ENCODE data around the gene KCNJ15.

Gene KCNJ15

DNA sequence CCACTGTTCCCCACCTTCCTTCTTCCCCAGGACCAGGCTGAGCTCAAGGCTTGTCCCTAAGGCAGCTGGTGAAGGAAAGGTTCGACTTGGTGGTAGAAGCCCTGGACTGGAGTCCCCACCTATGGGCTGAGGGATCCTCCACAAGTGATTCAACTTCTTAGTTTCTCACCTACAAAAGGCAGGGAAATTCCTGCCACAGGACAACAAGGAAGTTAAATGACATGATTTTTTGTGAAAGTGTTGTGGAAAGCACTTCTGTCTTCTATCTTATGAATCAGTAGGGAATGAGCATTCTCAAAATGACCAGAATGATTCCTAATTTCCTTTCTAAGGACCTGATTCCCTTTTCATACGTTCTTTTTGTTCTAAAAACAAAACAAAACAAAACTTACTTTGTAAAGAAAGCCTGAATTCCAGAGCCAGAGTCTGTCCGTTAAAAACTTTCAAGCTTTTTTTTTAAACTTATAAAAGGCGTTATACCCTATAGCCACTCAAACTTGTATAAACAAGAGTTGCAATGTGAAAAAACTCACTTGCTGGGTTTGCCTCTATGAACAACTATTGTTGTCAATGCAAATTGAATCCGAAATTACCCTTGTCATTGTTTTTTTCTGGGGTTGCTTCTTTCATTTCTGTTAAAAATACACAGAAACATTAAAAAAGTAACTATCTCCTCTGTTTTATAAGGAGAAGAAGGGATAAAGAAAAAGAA is 12.2 kb downstream of the KCNJ15 start:
- no peak for DNase-seq

DNA sequence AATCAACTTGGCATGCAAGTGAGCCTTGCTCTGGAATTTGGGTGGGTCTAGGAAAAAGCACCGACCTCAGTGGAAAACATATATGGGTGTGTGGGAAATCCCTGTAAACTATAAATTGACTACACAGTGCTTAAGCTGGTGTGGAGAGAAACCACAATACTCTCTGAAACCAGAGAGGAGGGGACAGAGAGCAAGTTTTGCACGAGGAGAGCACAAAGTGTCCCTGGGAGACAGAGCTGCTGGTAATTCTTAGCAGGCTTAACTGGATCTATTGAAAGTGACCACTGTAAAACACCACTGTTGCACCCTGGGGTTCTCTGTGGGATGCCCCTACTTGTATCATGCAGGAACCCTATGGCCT is 12.8 kb downstream of the KCNJ15 start:
- no peak for DNase-seq

DNA sequence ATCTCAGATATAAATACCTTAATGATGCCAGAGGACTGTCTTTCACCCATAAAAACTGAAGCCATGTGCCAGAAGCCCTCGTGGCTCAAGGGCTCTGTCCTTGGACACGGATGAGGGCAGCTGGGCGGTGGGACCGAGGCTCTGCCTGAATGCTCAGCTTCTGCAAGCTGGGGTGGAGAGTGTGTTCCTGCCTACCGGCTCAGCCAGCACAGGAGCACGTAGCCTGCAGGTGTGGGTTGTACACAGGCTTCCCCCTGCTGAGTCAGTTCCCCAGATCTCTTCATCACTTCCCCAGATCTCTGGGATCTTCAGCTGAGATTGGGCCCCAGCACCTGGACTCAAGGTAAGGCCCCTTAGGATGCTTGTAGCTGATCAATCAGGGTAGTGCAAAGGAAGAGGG is 15.4 kb downstream of the KCNJ15 start:
- DNase-seq, result no peak

DNA sequence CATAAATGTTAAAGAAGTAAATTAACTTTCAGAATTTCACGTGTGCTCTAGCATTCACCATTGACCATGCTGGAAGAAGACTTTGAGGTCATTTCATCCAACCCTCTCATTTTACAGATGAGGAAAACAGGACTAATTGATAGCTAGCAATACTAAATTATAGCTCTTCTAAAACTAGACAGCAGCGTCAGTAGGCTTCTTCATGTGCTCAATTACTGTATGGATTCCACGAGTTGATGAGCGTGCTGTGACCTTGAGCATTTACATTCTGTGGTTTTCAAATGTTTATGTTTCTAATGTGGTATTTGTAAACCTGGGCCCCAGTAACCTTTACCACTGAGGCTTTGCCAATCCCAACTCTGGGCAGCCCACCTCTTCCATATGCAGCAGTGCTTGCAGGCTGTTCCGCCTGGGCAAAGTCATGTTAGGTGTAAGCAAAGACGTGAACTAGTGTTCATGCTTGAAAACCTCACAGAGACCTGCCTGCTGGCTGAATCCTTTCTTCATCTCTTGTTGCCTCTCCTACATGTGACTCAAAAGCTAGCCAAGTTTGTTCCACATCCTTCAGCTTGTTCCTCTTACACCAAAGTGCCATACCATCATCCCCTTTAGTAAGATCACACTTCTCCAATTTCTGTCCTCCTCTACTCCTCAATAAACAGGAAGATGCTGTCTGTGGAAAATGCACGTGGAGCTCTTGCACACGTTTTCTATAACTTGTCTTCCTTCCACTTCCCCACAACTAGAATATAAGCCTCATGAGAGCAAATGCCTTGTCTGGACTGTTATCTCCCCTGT is 17.2 kb downstream of the KCNJ15 start:
- DNase-seq, result no peak

DNA sequence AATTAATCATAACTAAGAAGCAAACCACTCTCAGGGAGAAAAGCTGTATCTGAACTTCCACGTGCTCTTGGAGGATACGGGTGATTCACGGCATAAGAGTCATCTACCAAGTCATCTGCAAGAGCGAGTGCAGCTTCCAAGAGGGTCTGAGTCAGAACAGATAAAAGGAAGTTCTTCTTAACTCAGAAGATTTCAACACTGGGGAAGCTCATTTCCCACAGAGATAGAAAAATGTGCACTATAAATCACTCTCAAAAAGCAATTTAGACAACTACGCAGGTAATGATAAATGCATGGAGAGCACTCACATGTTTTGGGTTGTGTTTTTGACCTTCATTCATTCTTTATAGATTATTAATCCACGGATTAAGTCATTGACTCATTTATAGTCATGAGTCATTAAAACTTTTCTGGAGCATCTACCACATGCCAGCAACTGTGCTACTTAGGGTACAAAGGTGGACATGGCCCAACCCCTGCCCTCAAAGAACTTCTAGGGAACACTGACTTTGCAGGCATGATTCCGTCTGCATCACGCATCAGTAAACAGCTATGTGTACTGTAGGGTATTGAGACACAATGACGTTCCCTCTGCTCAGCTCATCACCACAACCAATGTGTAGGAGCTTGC is 20.8 kb downstream of the KCNJ15 start:
- no peak for DNase-seq

DNA sequence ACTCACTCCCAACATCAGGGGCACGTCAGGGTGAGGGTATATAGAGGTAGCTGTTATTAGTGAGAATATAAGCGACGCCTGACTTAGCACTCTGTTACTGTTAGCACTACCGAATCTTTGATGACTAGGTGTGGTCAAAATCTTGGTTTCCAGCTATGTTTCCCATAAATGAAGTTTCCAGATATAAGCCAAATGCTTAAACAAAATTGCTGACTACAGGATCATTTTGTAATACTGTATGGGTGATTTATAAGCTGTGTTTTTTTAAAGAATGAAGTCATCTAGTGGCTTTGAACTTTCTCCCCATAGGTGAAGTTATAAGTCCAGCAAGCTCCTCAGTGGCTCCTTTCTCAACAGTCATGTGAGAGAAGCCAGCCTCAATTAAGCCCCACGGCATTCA is 23.7 kb downstream of the KCNJ15 start:
- no peak for DNase-seq

DNA sequence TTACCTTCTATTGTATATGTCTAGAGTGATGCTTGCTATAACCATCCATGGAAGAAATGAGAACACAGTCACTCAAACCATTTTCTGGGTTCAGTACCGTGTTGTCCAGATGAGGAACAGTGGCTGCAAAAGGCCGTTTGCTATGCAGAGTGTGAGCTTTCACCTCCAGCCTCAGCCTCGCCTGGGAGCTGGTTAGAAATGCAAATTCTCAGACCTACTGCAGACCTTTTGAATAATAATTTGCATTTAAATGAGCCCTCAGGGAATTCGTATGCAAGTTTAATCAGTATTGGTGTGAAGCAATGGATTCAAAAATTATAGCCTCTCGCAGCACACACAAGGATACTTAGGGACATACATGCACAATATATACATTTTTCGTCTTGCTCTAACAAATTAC is 24.1 kb downstream of the KCNJ15 start:
- DNase-seq, result no peak

DNA sequence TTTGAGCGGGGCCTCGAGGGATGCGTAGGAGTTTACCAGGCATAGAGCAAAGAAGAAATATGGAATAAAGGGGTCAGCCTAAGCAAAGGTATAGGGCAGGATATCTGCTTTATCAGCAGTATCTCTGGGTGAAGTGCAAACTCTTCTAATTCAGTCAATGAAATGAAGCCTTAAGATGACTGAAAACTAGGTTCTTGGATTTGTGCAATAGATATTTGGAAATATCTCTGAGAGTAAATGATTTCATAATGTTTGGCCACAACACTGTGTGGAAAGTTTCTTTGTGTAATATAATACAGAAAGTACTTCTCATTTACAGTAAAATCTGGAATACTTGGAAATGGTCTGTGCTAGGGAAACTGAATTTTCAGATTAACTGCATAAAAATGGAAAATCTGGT is 26.1 kb downstream of the KCNJ15 start:
- no peak for DNase-seq

DNA sequence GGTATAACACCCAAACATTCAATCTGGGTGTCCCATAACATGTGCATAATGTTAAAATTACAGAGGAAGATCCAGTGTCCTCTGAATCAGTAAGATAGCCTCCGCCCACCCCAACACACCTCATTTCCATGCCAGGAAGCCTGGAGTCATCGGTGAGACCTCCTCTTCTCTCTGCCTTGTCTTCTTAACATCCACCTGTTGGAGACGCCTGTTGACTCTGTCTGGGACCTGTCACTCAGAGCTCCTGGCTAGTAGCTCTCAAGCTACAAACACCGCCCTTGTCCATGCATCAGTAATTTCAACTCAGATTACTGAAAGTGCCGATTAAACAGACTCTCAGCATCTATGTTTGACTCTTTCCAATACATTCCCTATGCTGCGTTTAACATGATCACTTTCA is 27.4 kb downstream of the KCNJ15 start:
- no peak for DNase-seq

DNA sequence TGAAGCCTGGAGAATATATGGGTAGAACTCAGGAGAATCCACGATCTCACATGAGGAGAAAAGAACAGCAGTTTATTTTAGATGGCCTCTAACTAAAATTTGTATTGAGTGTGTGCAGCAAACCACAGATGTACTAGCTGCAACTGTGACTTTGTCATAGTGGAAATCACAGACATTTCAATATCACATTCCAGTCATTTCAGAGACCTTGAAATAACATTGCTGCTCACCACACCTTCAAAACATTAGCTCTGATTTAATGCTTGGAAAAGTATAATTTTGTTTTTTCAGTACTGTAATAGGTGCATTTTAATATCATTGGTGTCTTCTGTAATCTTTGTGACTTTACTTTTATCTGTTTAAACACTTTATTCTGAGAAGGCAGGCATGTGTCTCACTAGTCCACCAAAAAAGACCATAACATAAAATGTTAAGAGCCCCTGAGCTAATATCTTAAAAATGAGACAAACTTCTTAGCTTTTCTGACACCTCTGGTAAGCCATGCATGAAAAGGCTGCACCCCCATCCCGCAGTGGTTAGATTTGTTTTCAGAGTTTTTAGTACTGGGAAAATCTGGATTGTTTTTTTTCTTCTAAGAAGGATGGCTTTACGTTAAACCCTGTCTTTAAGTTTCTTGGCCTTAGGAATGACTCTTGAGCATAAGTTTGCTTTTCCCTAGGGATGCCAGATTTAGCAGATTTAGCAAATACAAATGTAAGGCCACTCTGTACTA is 30.1 kb downstream of the KCNJ15 start:
- DNase-seq, result no peak

DNA sequence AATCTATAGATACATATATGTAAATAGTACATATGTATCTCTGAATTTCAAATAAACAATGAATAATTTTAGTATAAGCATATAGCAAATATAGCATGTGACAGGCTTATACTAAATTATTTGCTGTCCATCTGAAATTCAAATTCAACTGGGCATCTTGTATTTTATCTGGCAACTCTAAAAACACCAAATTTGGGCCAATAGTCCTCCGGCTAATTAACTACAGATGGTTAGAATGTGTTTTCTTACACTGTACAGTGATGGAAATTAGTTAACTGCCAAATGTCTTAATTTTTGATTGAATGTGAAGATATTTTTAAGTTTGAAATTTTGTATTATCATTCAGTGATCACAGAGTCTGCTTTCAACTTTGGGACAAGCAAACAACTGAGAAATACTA is 30.7 kb downstream of the KCNJ15 start:
- no peak for DNase-seq

DNA sequence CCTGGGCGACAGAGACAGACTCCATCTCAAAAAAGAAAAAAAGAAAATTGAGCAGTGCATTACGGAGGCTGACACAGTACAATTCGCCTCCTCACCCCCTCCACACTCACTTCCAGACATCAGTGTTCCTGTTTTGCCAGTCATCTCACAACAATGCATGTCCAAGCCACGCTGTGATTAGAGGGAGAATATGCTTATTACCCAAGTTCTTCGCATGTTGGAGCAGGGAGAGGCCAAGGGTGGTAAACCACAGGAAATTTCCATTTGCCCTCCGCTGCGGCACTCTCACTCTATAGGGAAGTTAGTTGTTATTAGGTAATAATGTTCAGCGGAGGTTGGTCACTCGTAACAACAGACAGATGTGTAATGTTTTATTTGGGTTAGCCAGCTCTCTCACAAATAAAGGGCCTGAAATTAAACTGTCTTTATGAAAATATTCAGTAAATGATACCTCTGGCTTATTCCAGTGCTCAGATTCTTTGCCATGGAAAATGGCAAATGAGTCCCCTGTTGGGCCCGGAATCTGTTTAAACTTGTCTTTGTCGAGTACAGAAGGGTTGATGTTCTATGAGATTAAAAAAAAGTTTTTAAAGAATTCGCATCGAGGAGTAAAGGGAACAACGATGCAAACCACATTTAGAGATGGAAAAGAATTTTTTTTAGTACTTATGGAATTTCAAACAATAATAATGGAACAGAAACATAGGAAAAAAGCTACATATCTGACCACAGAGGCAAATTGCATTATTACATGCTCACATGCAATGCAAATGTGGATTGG is 33.1 kb downstream of the KCNJ15 start:
- no peak for DNase-seq

DNA sequence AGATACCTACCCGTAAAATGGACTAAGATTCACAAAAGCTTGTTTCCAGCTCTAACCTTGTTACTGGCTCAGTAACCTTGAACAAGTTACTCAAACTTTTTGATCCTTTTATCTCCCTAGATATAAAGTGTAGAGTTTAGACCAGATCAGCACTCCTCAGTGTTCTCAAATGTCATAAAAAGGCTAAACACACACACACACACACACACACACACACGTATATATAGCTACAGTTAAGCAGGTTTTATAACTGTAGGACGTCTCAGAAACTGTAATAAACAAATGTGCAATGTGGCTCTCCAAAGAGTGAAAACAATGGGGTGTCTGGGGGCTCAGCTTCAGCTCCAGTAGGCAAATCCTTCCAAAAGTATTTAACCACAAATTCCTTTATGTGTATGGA is 34.0 kb downstream of the KCNJ15 start:
- DNase-seq, result no peak

DNA sequence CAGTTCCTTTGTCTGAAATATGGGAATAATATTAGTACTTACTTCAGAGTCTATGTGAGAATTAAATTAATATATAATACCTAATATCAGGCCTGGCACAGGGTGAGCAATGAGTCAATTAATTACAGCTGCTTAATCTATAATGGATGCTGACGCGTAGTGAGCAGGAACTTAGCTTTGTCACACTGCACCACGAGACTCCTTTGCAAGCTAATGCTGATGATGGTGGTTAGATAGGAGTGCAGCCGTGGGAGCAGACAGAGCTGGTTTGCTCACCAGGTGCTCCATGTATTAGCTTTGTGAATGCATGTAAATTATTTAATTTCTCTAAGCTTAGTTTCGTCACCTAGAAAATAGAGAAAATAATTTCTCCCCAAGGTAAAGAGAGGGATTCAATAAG is 35.1 kb downstream of the KCNJ15 start:
- no peak for DNase-seq

DNA sequence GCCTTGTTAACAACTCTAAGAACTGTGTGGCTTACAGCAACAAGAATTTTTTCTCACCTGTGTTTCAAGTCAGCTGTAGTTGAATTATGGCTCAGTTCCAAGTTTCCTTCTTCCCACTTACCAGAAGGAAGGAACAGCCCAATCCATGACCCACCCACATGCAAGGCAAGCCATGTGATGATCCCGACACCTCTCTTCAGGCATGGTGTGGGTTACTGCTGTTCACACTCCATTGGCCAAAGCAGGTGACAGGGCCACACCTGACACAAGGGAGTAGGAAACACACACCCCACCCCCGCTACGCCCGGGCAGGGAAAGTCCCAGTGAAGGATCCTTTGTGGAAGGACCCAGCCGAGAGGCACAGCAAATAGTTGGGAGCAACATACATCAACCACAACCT is 36.3 kb downstream of the KCNJ15 start:
- no peak for DNase-seq

DNA sequence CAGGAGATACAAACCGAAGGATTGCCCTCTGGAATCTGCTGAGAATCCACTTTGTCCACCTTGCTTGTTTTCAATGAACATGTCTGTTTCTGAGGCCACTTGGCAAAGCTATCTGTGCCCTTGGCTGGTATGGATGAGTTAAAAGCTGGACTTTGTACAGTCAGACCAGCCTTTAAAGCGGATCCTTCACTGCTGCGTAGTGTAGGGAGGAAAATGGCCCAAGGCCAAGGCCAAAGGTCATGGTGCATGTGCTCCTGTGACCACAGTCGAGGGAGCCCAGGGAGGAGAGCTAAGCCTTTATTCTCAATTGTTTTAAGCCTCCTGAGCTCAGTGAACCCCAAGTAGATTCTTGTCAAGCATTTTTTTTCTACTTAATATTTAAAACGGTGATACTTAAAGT is 37.0 kb downstream of the KCNJ15 start:
- no peak for DNase-seq

DNA sequence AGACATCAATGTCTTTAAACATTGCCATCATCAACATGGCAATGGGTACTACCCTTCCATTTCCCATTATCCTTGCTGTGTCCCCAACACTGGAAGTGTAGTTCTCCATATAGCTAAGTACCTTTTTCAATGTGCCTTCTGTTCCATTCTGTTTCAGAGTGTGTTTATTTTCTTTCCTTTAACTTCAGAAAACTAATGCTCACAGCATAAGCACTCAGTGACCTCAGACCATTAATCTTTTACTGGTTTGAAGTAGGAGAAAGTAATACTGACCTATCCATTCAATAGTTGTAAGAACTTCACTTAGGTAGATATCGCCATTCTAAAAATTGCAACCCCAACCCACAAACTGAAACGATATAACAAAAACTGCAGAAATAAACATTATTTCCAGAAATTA is 37.8 kb downstream of the KCNJ15 start:
- no peak for DNase-seq

DNA sequence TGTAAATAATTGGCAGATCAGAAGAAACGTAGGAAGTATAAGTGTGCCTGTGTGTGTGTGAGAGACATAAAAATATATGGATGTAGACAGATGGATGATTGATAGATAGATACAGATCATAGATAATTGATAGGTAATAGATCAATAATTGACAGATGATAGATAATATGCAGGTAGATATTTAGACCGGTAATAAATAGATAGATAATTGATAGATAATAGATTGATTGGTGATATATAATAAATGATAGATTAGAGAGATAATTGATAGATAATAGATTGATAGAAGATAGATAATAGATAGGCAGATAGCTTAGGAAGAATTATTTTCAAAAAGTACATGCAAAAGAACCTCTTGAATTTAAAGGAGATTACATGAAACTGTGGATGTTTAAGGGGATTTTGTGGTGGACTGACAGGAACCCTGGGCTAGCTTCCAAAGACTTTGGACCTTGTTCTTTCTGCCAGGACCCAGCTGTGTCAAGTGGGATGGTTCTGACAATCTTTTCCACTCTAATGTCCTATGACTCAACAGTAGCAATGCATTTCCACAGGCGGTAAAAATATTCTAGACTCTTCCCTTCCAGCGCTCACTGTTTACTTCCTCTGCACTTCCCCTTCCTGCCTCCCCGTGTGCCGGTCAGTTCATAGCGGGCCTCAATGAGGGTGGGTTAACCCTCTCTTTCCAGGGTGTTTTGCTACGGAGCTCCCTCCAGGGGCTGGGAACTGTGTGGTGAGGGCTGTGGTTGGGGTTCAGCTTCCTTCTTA is 39.4 kb downstream of the KCNJ15 start:
- no peak for DNase-seq

DNA sequence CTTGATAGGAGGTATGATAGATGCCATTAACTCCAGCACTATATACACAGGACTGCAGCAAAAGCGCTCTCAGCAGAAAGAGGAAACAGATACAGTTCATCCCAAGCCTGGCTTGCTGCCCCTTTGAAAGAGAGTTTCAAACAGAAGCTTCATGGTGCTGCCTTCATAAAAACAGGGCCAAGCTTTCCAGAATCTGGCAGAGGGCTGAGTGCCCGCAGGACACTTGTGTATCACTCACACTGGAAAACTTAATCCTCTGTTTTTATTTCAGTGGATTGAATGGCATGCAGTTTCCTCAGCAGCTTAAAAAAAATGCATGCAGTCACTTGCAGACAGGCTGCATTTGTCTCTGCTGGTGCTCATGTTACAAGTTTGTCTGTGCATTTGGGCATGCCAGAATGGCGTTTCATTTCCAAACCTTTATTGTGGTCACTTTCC is 40.4 kb downstream of the KCNJ15 start:
- no peak for DNase-seq

DNA sequence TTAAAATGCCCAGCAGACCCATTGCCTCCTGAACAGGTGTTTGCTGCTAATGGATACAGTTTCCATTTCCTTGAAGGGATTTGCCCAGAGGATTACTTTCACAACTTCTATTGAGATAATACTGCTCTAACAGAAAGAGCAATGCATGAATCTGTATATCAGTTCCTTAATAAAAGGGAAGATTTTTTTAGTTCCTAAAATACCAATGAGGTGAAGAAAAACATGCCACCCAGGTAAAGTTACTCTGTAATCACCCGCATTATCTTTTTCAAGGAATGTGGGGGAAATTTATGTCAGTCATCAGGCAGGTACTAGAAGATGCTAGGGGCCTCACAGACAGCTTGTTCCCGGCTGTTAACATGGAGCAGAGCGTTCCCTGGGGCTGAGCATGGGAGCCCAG is 41.1 kb downstream of the KCNJ15 start:
- no peak for DNase-seq

DNA sequence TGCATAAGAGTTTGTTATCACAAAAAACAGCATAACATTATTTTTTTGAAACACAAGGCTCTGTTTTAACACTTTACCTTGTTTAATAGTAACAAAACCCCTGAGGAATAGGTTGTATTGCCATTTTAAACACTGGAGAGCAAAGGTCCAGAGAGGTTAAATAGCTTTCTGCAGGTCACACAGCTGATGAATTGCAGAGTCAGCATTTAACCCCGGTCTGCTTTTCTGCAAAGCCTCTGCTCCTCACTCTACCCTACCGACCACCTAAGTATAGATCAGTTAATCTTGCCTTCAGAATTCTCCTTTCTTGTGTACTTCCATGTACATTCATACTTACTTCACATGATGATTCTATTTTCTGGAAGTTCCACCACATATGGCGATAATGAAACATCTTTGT is 42.0 kb downstream of the KCNJ15 start:
- DNase-seq, result no peak

DNA sequence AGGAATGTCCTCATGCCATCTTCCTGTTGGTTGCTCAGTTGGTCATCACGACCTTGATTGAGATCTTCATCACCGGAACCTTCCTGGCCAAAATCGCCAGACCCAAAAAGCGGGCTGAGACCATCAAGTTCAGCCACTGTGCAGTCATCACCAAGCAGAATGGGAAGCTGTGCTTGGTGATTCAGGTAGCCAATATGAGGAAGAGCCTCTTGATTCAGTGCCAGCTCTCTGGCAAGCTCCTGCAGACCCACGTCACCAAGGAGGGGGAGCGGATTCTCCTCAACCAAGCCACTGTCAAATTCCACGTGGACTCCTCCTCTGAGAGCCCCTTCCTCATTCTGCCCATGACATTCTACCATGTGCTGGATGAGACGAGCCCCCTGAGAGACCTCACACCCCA is 42.9 kb downstream of the KCNJ15 start:
- no peak for DNase-seq
